Neural progenitor cell (in vitro differentiated cells): ENCODE results near the gene ZFTA. TPM values are rescaled to one million over a fixed set of nuclear protein-coding genes. Genes with fewer than 3 reads are reported as not detected.

Experiments used
- DNase-seq: peaks from one replicate; pipeline ENCODE4 v3.0.0-alpha.2; 2016; ENCODE audit warnings: low spot score
- H2AFZ ChIP-seq: fragments of 200-600 bp; sonication (generic); replicated peaks from 2 replicates; pipeline ENCODE4 v1.6.1; 2016; ENCODE audit warnings: antibody characterized with exemption
- H3F3A ChIP-seq: fragments of 200-600 bp; sonication (generic); 2 replicates; pipeline ENCODE4 v1.6.1; 2016; ENCODE audit warnings: antibody characterized with exemption, low read depth
- H3K27ac ChIP-seq: fragments of 200-600 bp; sonication (generic); 2 replicates; pipeline ENCODE4 v1.5.1; 2016; ENCODE audit warnings: mild to moderate bottlenecking
- H3K27me3 ChIP-seq: fragments of 200-600 bp; sonication (generic); 2 replicates; pipeline ENCODE4 v1.6.1; 2016; ENCODE audit warnings: mild to moderate bottlenecking, moderate library complexity
- H3K36me3 ChIP-seq: fragments of 200-600 bp; sonication (generic); 2 replicates; pipeline ENCODE4 v1.5.1; 2016
- H3K4me1 ChIP-seq: fragments of 200-600 bp; sonication (generic); 2 replicates; pipeline ENCODE4 v1.6.1; 2016; ENCODE audit warnings: mixed run types
- H3K4me2 ChIP-seq: fragments of 200-600 bp; sonication (generic); 2 replicates; pipeline ENCODE4 v1.6.1; 2016
- H3K4me3 ChIP-seq: fragments of 200-600 bp; sonication (generic); 2 replicates; pipeline ENCODE4 v1.5.1; 2016
- H3K79me2 ChIP-seq: fragments of 200-600 bp; sonication (generic); 2 replicates; pipeline ENCODE4 v1.6.1; 2016; ENCODE audit warnings: low read depth
- H3K9ac ChIP-seq: fragments of 200-600 bp; sonication (generic); 2 replicates; pipeline ENCODE4 v1.6.1; 2016
- H3K9me3 ChIP-seq: fragments of 200-600 bp; sonication (generic); 2 replicates; pipeline ENCODE4 v1.5.1; 2016; ENCODE audit warnings: low read depth
- H4K20me1 ChIP-seq: fragments of 200-600 bp; sonication (generic); 2 replicates; pipeline ENCODE4 v1.6.1; 2016; ENCODE audit warnings: low read depth
- H3K27ac Mint-ChIP-seq: 3 replicates; pipeline ENCODE4 v1.8.0; 2021; ENCODE audit warnings: mixed read lengths
- H3K27me3 Mint-ChIP-seq: 2 replicates; pipeline ENCODE4 v1.8.0; 2022; ENCODE audit warnings: low read depth, mild to moderate bottlenecking, inconsistent platforms, moderate library complexity, mixed read lengths; ENCODE audit not compliant: insufficient read depth
- H3K36me3 Mint-ChIP-seq: 3 replicates; pipeline ENCODE4 v1.8.0; 2021; ENCODE audit warnings: mixed read lengths
- H3K4me1 Mint-ChIP-seq: 3 replicates; pipeline ENCODE4 v1.8.0; 2021; ENCODE audit warnings: mixed read lengths
- H3K4me3 Mint-ChIP-seq: 3 replicates; pipeline ENCODE4 v1.8.0; 2021; ENCODE audit warnings: mild to moderate bottlenecking, moderate library complexity, mixed read lengths
- H3K9me3 Mint-ChIP-seq: 3 replicates; pipeline ENCODE4 v1.8.0; 2020; ENCODE audit warnings: mixed read lengths
- EZH2 ChIP-seq: fragments of 200-600 bp; sonication (generic); IDR thresholded peaks from 2 replicates; pipeline ENCODE4 v1.6.1; 2017; ENCODE audit warnings: antibody characterized with exemption, mild to moderate bottlenecking, moderate library complexity
- EZH2phosphoT487 ChIP-seq: fragments of 200-600 bp; sonication (generic); IDR thresholded peaks from 2 replicates; pipeline ENCODE4 v1.6.1; 2017; ENCODE audit warnings: antibody characterized with exemption
- total RNA-seq: library from RNA; depleted of rRNA; stranded (reverse); fragments of >200 nt; gene quantifications from 2 replicates; pipeline ENCODE4 v1.2.3, GENCODE V29; 2015; ENCODE audit warnings: low replicate concordance
- TF ChIP-seq, protein P1 (sequence below): fragments of 200-600 bp; sonication (generic); IDR thresholded peaks from 2 replicates; pipeline ENCODE4 v1.5.1; 2017; ENCODE audit warnings: antibody characterized with exemption, mild to moderate bottlenecking

The ZFTA gene
- total RNA-seq, 1 donor from 2014 or later: 22.5 TPM

DNA sequence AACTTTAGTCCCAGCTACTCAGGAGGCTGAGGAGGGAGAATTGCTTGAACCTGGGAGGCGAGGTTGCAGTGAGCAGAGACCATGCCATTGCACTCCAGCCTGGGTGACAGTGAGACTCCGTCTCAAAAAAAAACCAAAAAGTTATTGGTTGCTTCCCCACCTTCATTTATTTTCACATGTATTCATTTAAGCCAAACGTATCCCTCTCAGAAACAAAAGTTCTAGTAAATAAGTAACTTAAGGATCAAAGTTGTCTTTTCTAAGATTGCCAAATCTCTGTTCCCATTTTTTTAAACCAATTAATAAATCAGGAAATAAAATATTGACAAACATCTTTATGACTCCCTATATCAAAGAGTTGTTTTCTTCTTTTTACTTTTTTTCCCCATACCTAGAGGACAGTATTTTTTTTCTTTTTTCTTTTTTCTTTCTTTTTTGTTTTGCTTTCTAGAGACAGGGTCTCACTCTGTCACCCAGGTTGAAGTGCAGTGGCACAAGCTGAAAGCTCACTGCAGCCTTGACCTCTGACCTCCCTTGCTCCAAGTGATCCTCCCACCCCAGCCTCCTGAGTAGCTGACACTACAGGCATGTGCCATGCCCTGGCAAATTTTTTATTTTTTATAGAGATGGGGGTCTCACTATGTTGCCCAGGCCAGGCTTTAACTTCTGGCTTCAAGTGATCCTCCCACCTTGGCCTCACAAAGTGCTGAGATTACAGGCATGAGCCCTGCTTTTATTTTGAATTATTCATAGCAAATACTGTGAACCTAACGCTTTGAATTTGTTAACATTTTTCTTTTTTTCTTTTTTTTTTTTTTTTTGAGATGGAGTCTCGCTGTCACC lies 11.4 kb downstream of the ZFTA start:
- Histone ChIP-seq H3K4me2 (no peak overlapping the region), H3K9me3 (no peaks in the 10 kb centered on the region), H4K20me1 (peaks cover 55% of the 10 kb centered on the region), H3F3A (peaks cover 66% of the 10 kb centered on the region), H3K27me3 (no peaks in the 10 kb centered on the region), H3K4me1 (peaks cover 21% of the 10 kb centered on the region), H3K9ac (no peak overlapping the region), H3K27ac (no peak overlapping the region), H3K79me2 (peaks cover 37% of the 10 kb centered on the region), H3K36me3 (peaks cover 7% of the 10 kb centered on the region), H2AFZ (no peak overlapping the region), H3K4me3 (no peak overlapping the region)
- H3K9me3 Mint-ChIP-seq: no peaks in the 10 kb centered on the region
- DNase-seq: no peak
- H3K36me3 Mint-ChIP-seq: peaks cover 32% of the 10 kb centered on the region
- H3K27me3 Mint-ChIP-seq: peaks cover 13% of the 10 kb centered on the region
- no peak overlapping the region for H3K27ac Mint-ChIP-seq
- TF ChIP-seq EZH2phosphoT487 (no peak), EZH2 (no peak)
- TF ChIP-seq, protein P1, sequence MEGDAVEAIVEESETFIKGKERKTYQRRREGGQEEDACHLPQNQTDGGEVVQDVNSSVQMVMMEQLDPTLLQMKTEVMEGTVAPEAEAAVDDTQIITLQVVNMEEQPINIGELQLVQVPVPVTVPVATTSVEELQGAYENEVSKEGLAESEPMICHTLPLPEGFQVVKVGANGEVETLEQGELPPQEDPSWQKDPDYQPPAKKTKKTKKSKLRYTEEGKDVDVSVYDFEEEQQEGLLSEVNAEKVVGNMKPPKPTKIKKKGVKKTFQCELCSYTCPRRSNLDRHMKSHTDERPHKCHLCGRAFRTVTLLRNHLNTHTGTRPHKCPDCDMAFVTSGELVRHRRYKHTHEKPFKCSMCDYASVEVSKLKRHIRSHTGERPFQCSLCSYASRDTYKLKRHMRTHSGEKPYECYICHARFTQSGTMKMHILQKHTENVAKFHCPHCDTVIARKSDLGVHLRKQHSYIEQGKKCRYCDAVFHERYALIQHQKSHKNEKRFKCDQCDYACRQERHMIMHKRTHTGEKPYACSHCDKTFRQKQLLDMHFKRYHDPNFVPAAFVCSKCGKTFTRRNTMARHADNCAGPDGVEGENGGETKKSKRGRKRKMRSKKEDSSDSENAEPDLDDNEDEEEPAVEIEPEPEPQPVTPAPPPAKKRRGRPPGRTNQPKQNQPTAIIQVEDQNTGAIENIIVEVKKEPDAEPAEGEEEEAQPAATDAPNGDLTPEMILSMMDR: no peak
- no peak overlapping the region for H3K4me3 Mint-ChIP-seq
- peaks cover 22% of the 10 kb centered on the region for H3K4me1 Mint-ChIP-seq

DNA sequence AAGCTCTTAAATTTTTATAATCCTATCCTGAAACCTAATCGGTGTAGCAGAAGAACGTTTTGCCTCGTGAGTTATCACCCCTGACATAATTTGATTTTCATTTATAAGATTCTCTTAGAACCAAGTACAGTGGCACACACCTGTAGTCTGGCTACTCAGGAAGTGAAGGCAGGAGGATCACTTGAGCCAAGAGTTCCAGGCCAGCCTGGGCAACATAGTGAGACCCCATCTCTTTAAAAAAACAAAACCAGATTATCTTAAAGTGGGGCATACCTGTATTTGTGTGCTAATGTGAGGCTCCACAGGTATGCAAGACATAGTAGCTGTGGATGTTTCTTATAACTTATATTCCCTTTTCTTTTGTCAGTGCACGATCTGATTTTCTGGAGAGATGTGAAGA lies 19.0 kb downstream of the ZFTA start:
- Mint-ChIP-seq H3K9me3 (no peaks in the 10 kb centered on the region), H3K4me1 (no peaks in the 10 kb centered on the region), H3K27ac (no peak overlapping the region), H3K4me3 (no peak overlapping the region), H3K27me3 (no peaks in the 10 kb centered on the region), H3K36me3 (peaks cover 25% of the 10 kb centered on the region)
- Histone ChIP-seq H3K4me3 (no peak overlapping the region), H4K20me1 (peaks cover 73% of the 10 kb centered on the region), H2AFZ (no peak overlapping the region), H3K79me2 (peaks cover 54% of the 10 kb centered on the region), H3K27me3 (no peaks in the 10 kb centered on the region), H3K4me1 (no peaks in the 10 kb centered on the region), H3K9me3 (no peaks in the 10 kb centered on the region), H3K4me2 (no peak overlapping the region), H3K9ac (no peak overlapping the region), H3F3A (peaks cover 16% of the 10 kb centered on the region), H3K27ac (no peak overlapping the region), H3K36me3 (no peaks in the 10 kb centered on the region)
- no peak for DNase-seq
- TF ChIP-seq, protein P1: no peak
- TF ChIP-seq EZH2 (no peak), EZH2phosphoT487 (no peak)

DNA sequence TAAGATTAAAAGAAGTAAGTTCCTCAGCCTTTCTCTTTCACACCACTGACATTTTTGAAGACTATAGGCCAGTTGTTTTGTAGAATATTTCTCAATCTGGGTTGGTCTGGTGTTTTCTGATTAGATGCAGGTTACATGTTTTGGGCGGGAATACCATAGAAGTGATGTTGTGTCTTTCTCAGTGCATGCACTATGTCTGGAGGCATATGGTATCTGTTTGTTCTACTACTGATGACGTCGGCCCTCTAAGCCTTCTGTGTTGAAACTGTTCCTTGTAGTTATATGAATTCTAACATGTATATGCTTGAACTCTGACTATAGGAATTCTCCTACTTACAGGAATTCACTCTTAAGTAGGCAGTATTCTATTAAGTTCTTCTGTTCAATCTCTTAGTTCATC lies 21.6 kb downstream of the ZFTA start:
- Mint-ChIP-seq H3K4me1 (no peaks in the 10 kb centered on the region), H3K9me3 (no peaks in the 10 kb centered on the region), H3K27me3 (no peaks in the 10 kb centered on the region), H3K27ac (no peak overlapping the region), H3K4me3 (no peak overlapping the region), H3K36me3 (peaks cover 13% of the 10 kb centered on the region)
- Histone ChIP-seq H2AFZ (no peak overlapping the region), H3K4me1 (no peaks in the 10 kb centered on the region), H3K79me2 (peaks cover 80% of the 10 kb centered on the region), H3K4me3 (no peak overlapping the region), H3K27me3 (no peaks in the 10 kb centered on the region), H3K9ac (no peak overlapping the region), H3F3A (peaks cover 14% of the 10 kb centered on the region), H3K4me2 (no peak overlapping the region), H3K9me3 (no peaks in the 10 kb centered on the region), H4K20me1 (peaks cover 88% of the 10 kb centered on the region), H3K36me3 (no peaks in the 10 kb centered on the region), H3K27ac (no peak overlapping the region)
- DNase-seq: no peak
- TF ChIP-seq EZH2 (no peak), EZH2phosphoT487 (no peak)
- TF ChIP-seq, protein P1: no peak
